HG02885 (cell line): ENCODE measurements around the gene NAA20.
"Not testable (repeated sequence)": the region's sequence is repeated elsewhere in the genome, so short reads cannot be mapped to it uniquely, and the experiment has no call there.

Source experiments
- ATAC-seq: cut with Tn5 transposase; IDR thresholded peaks from one replicate; pipeline ENCODE4 v1.9.1; 2021; ENCODE audit warnings: mild to moderate bottlenecking; ENCODE audit not compliant: unreplicated experiment, poor library complexity

The NAA20 gene

GRCh38 chr20:19990850-19991249 lies 26.3 kb upstream of the NAA20 start:
- ATAC-seq = no peak

DNA sequence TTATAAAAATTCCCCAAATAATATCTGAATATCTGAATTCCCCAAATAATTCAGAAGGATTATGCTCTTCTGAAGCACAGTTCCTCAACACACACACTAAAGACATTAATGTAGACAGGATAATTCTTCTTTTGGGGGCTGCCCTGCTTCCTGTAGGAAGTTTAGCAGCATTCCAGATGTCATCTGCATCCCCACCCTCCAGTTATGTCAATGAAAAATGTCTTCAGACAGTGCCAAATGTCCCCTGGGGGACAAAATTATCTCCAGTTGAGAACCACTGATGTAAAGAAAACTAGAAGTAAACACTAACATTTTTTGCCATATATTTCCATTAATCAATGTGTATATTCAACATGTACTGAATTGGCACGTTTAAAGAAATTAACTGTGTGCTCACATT lies 25.9 kb upstream of the NAA20 start:
- no peak for ATAC-seq

DNA sequence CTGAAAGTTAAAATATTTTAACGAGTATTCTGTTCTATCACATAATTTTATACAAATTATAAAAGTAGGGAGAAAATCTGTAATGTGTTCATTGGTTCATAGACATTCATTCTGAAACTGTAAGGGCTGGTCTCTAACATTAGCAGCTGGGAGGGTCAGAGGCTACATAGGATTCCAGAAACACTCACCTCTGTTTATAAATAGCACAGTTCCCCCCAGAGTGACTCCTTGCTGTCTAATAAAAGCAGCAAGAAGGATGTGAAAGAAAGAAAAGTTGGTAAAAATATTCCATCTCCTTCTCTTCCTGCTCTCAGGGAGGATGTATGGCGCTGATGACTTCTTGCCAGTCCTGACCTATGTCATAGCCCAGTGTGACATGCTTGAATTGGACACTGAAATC lies 25.3 kb upstream of the NAA20 start:
- ATAC-seq = no peak

DNA sequence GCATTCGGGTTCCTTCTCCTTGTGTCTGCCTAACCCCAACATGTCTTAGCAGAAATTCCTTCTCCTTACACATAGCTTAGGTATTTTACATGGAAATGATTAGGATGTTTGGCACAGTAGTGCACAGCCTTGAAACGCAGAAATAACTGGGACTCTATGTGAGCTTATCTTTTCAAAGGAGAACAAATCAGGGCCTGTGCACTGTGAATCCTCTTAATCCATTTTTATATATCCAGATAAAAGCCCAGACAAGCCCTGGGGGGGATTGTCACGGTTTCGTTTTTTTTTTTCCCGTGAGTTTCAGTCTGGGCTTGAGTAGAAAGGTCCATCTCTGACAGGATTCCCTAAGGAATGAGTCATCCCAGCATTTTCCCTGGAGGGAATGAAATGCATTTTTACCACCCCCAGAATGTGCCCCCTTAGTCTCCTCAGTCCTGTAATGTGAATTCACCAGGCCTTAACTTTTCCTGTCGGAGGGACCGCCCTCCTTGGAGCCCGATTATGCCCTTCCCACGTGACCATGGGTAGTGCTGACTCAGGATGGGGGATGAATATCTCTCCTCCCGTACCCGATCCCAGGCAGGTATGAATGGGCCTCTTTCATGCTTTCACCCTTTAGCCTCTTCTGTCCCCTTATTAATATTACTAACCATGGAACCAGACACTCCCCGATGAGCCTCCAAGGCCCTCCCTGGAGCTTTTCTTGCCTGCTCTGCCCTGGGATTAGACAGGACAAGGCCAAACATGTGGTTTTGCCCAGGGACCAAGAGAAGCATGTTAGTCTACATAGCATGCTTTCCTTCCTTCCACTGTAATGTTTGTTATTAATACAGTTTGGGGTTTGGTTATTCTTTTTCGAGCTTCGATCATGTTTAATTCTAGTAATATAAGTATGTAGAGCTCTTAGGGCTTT lies 23.9 kb upstream of the NAA20 start:
- ATAC-seq = no peak

DNA sequence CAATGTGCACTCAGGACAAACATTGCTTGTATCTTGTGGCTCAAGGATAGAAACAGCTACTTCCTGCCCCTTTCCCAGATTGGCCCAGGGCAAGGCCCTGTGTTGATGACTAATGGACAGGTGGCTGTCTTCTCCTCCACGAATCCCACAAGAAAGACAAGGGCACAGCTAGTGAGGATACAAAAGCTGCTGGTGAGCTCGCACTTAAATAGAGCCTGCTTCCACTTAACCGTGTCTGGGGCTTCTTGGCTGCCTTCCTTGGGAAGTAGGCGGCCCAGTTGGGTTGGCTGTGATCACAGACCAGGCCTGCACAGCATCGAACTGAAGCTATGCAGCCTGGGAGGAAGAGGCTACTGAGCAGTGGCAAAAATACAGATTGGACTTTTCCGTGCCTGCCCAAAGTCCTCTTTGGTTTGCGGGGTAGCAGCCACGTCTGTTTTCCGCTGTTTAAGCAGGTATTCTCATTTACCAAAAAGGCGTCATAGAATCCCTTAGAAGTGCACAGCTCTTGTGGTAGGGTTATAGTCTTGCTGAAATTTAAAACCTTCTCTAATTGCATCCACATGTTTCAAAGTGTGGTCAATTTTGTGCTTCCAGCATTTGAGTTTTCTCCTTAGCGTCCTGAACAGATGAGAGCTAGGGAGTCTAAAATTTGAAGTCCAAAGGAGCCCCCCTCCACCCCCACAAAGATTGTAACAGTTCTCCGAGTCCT lies 23.0 kb upstream of the NAA20 start:
- no peak for ATAC-seq

DNA sequence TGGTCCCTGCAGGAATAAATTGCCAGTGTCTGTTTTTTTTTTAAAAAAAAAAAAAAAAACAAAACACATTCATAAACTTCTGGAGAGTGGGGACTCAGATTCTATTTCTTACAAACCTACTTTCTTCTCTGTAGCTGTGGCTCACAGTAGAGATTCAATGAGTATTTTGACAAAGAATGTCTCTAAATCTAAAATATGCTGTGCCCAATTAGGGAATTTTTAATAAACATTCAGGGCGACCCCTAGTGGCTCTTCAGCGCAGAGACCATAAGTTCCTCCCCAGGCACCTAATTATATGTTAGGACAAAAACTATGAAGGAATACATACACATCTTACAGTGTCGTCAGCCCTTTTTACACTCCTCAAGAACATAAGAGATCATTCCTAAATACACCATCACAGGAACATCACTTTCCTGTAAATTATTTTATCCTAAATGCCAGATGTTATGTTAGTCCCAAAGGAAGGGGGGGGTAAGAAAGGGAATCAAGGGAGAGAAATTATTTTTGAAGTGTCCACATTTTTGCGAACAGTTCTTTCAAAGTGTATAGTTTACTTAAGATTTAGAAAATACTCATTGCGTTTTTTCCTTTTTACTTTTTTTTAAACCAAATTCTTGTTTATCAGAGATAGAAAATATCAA lies 21.8 kb upstream of the NAA20 start:
- ATAC-seq = no peak

GRCh38 chr20:19996222-19996621 lies 20.9 kb upstream of the NAA20 start:
- ATAC-seq = no peak

DNA sequence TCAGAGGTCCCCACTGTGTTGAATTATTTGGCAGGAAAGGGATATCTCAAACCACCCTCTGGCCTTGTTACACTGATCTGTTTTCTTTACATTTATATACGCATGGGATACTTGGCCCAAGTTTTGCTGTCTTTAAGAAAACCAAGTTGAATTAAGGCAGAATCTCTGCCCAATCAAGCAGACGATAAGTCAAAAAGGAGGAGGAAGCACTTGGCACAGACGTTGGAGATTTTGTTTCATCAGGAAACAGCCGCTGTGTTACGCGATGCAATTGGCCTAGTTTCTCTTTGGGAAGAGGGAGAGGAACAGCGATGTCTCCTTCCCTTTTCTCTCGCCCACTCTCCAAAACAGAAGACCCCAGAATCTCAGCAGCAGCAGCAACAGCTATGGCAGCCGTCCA lies 20.2 kb upstream of the NAA20 start:
- no peak for ATAC-seq

DNA sequence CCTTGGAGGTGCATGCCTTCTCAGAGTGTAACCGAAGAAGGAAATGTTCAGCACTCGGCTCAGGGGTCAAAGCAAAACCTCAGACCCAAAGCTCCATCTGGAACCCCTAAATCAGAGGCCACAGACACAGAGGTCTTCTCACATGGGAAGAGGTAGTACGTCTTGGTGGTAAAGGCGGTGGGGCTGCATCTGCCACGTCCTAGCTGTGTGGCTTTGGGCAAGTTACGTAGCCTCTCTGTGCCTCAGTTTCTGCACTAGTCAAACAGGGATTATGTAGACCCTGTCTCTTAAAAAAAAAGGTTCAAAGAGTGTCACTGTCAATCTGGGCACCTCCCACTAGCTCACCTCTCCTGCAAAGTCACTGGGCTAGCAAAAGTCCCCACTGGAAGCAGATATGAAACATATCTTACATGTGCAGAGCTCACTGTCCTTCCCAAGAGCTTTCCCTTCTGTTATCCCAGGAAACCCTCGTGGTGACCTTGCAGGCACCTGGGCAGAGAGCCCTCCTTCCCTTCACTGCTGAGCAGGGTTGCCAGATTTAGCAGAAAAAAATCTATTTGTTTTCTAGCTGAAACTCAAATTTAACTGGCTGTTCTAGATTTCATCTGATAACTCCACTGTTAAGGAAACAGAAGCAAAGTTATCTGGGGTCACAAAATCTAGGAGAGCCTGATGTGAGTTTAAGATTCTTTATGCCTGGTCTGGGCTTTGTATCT lies 18.0 kb upstream of the NAA20 start:
- no peak for ATAC-seq

DNA sequence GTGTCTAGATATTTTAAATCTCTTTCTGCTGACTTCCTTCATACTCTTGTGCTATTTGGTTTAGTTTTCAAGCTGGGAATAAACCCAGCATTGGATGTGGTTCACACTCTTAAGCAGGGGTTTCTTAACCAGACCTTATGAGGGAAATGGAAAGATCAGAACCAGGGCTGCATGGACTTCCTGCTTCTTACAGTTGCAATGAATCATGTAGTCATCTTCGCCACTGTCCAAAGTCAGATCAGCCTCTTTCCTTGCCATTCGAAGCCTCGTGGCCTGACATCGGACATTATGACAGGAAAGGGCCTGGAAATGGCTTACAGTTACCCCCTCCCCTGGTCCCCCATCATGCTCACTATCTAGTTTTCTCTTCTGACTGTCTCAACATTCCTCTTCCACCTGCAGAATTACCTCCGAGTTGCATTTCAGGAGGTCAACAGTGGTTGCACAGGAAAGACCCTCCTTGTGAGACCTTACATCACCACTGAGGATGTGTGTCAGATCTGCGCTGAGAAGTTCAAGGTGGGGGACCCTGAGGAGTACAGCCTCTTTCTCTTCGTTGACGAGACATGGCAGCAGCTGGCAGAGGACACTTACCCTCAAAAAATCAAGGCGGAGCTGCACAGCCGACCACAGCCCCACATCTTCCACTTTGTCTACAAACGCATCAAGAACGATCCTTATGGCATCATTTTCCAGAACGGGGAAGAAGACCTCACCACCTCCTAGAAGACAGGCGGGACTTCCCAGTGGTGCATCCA lies 16.8 kb upstream of the NAA20 start:
- ATAC-seq = no peak

DNA sequence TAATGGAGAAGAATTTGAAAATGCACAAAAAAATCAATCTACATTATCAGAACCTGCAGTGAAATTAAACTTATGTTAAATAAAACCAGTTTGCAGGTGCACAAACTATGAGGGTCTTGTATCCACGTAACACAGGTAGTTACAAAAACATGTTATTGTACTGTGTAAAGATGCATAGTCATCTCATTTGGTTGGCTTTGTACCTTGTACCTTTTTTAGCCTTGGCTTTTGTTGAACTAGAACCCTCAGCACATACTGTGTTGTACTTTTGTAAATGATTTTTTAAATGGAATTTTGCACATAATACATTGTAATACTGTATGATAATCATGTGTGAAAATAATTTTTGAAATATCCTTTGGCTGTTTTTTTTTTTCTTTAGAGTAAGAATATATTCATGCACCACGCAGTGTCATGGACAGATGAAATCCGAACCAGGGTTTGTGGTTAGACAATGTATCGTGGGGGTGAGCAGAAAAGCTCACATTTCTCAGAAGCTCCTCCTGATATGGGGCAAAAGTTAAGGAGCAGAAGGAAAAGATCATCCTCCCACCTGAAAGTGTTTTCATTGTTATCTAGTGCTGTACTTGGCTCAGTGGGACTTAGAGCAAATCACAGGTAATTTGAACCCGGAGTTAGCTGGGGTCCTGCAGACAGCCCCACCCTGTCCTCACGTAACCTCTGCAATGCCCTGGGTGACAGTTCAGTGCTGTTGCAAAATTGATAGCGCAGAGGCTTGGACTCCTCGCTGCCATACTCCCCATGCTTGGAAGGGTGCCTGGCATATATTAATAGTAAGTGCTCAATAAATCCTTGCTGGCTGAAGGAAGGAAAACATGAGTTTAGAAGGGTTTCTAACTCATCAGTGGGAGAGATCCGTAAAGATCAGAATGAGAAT lies 14.8 kb upstream of the NAA20 start:
- ATAC-seq = no peak

DNA sequence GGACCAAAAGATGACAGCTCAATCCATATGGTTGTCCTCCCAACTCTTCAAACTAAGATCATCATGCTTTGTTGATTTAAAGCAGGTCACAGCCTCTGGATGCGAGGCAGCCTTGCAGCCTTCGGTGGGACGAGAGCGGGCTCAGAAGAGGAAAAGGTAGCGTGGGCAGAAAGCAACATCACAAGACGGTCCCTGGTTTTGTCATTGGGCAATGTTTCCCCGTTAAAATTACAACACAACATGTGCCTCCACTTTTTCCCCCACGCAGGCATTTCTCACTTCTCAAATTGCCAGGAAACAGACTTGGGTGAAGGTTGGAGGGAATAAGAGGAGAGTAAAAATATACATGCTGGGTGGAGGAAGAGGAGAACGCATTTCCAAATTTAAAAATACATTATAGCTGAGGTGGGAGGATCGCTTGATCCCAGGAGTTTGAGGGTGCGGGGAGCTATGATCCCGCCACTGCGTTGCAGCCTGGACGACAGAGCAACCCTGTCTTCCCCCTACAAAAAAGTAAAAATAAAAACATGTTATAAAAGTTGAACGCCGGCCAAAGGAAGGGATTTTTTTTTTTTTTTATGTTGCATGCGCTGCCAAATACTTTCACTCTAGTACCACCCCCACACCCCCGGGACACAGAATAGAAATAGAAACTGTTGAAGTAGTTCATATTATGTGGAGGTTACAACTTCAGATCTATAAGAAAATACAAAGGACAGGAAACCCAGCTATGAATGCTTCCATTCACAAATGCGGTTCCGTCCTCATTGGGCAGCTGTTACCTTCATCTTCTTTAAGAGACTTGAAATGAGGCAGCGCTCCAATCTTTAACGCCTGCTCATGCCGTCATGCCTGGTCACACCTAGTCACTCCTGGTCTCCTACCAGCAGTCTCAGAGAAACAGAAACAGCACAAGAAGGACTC lies 13.9 kb upstream of the NAA20 start:
- no peak for ATAC-seq

GRCh38 chr20:20003955-20004322 lies 13.2 kb upstream of the NAA20 start:
- ATAC-seq = not testable (repeated sequence)

- no peak for ATAC-seq
Measured at GRCh38 chr20:20005342-20005741, 11.8 kb upstream of the NAA20 start.

DNA sequence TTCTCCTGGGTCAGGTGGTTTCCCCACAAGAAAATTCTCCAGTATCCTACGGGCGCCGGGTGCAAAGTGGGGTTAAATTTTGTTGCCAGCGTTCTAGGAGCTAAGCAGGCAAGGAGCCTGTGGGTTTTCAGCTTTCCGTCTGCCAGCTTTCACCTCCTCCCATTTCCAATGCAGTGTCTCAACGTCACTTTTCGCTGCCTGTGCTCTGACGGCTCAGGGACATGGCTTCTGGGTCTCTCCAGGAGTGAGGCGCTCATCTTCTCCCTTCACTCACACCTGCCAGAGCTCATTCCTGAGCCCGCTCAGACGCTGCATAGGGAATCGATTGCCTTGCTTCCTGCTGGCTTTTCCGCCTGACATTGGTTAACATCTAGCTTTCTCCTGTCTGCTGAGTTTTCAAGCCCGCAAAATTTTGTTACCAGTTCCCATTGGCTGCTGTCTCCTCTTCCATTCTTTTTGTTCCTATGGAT lies 7.3 kb upstream of the NAA20 start:
- no peak for ATAC-seq

DNA sequence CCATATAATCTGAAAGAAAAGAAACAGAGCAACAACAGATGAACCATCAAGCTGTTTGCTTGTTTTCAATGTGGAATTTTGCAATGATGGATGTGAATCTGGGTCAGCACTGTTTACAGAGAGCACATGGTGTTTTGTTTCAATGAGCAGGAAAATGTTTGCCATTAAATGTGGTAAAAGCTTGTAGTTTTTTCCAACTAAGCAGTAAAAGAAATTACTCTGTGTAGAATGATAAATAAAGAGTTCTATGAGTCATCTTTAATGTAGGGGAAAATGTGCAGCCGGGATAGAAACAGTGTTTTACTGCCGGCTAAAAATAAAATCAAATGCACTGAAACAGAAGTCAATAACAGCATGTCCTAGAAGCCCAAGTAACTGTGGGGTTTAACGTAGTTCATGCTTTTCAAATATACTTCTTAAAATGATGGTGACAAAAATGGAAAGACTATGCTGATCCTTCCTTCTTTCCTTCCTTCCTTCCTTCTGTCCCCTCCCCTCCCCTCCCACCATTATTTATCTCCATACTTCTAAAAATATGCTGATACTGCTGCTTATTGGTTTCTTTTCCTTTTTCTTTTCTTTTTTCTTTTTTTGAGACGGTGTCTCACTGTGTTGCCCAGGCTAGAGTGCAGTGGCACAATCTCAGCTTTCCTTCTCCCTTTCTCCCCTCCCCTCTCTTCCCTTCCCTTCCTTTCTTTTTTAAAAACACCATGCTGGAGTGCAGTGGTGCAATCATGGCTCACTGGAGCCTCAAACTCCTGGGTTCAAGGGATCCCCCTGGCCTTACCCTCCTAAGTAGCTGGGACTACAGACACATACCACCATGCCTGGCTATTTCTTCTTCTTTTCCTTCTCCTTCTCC lies 6.3 kb upstream of the NAA20 start:
- ATAC-seq = no peak

GRCh38 chr20:20012541-20012940 lies 4.6 kb upstream of the NAA20 start:
- no peak for ATAC-seq
